ENCODE results near the gene RBFOX2.
A peak's percentile ranks its signal among the peaks of the same experiment; 100 is the strongest.

The RBFOX2 gene

DNA sequence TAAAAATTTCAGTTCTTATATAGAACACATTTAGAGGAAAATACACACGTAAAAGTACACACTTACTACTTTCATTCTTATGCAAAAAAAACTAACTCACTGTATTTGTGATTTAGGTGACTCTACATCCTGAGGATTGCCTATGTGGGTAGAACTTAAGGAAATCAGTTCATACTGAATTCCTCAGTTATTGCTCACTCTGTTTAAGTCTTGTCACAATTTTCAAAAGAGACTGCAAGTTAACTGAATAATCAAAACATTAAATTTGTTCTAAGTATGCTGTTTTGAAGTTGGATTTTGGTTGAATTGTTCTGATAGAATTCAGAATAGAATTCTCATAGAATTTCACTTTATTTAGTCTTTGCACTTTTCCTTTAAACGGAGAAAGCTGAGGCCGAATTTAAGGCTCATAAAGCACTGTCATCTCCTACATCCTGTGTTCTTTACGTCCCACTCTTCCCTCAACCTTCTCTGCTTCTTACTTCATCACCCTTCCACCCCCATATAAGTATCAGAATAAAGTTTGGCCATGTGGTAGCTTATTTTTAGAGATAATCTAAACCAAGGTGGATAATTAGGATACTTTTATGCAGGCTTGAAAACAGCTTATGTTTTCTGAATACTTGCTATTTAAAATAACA lies 251.2 kb downstream of the RBFOX2 start:
- Mint-ChIP-seq H3K27ac (no peak overlapping the region), H3K9me3 (no peaks in the 10 kb centered on the region), H3K4me3 (no peak overlapping the region), H3K4me1 (peaks cover 34% of the 10 kb centered on the region), H3K27me3 (ENCODE audit: low read depth, poor library complexity) (no peaks in the 10 kb centered on the region), H3K36me3 (ENCODE audit: low read depth) (peaks cover 29% of the 10 kb centered on the region)
- no peak for DNase-seq
- TF ChIP-seq, protein P1, sequence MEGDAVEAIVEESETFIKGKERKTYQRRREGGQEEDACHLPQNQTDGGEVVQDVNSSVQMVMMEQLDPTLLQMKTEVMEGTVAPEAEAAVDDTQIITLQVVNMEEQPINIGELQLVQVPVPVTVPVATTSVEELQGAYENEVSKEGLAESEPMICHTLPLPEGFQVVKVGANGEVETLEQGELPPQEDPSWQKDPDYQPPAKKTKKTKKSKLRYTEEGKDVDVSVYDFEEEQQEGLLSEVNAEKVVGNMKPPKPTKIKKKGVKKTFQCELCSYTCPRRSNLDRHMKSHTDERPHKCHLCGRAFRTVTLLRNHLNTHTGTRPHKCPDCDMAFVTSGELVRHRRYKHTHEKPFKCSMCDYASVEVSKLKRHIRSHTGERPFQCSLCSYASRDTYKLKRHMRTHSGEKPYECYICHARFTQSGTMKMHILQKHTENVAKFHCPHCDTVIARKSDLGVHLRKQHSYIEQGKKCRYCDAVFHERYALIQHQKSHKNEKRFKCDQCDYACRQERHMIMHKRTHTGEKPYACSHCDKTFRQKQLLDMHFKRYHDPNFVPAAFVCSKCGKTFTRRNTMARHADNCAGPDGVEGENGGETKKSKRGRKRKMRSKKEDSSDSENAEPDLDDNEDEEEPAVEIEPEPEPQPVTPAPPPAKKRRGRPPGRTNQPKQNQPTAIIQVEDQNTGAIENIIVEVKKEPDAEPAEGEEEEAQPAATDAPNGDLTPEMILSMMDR (IDR thresholded peaks at IDR 0.05): no peak

DNA sequence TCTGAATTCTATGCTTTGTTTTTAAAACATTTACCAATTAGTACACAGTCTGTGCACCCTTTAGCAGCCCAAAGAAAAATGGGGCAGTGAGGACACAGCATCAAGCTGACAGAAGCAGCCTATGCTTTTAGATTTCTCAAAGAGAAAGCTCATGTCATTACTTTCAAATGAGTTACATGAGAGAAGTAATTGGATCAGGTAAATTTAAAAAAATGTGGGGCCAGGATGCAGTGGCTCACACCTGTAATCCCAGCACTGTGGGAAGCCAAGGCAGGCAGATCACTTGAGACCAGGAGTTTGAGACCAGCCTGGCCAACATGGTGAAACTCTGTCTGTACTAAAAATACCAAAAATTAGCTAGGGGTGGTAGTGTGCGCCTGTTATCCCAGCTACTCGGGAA lies 253.3 kb downstream of the RBFOX2 start:
- Mint-ChIP-seq H3K27ac (peak overlapping the region; percentile 29), H3K4me1 (peaks cover 17% of the 10 kb centered on the region), H3K36me3 (ENCODE audit: low read depth) (peaks cover 17% of the 10 kb centered on the region), H3K27me3 (ENCODE audit: low read depth, poor library complexity) (peaks cover 2% of the 10 kb centered on the region), H3K9me3 (no peaks in the 10 kb centered on the region), H3K4me3 (no peak overlapping the region)
- DNase-seq: no peak
- TF ChIP-seq, protein P1 (IDR thresholded peaks at IDR 0.05): no peak

DNA sequence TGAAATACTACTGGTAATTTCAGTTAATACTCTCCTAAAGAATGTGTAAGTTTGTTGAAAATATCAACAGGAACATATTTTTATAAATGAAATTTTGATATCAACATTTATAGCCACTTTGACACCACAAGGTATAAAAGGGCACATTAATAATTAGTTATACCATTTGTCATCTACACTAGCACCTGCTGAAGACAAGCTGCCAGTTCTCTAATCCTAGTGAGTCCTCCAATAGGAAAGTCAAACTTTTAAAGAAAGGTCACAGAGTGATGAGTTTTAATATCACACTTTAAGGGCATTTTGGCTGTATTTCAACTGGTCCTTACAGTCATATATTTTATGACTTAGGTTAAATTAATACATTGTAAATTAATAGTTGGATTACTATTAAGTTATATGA lies 258.6 kb downstream of the RBFOX2 start:
- no peak for DNase-seq
- peaks cover 2% of the 10 kb centered on the region for H3K27me3 Mint-ChIP-seq (ENCODE audit: low read depth, poor library complexity)
- TF ChIP-seq, protein P1 (IDR thresholded peaks at IDR 0.05): no peak
- no peaks in the 10 kb centered on the region for H3K9me3 Mint-ChIP-seq
- no peak overlapping the region for H3K27ac Mint-ChIP-seq
- H3K4me1 Mint-ChIP-seq: peaks cover 25% of the 10 kb centered on the region
- H3K4me3 Mint-ChIP-seq: no peak overlapping the region
- peaks cover 4% of the 10 kb centered on the region for H3K36me3 Mint-ChIP-seq (ENCODE audit: low read depth)

DNA sequence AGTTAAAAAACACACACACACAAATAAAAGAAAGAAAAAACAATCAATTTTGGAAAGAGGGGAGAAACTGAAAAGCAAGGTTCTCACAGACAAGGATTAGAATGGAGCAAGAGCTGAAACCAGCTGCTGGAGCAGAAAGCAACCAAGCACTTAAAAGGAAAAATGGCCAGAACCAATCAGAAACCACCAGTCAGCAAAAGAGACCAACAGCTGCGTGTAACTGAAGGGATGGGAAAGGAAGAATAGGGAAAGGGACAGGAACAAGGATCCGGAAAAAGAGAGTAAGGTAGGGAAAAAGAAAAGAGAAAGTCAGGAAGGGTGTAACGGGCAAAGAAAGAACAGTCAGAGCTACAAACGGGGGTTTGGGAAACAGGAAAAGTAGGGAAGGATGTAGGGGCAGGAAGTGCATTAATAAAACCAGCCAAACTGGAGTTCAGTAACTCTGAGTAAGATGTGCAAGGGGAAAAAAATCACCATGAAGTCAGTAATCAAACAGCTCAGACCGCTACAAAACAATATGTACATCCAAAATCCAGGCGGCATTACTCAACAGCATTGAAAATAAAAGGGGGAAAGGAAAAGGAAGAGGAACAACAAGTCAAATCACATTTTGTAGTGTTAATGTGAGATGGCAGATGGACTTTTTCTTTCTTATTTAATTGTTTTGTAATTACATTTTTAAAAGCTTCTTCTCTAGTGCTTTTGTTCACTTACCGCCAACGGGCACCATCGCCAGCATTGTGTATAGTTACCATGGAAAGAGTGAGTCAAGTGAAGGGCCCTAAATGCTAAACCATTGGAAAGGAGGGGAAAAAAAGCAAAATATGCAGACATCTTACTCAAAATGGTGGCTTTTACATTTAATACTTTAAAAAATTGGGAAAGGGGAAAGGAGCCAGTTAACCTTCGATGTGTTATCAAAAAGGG lies 261.7 kb downstream of the RBFOX2 start:
- TF ChIP-seq, protein P1 (IDR thresholded peaks at IDR 0.05): no peak
- no peak for DNase-seq
- H3K36me3 Mint-ChIP-seq (ENCODE audit: low read depth): peaks cover 20% of the 10 kb centered on the region
- peaks cover 2% of the 10 kb centered on the region for H3K27me3 Mint-ChIP-seq (ENCODE audit: low read depth, poor library complexity)
- H3K4me1 Mint-ChIP-seq: peaks cover 25% of the 10 kb centered on the region
- no peaks in the 10 kb centered on the region for H3K9me3 Mint-ChIP-seq
- H3K4me3 Mint-ChIP-seq: peak overlapping the region; percentile 16
- peak overlapping the region; percentile 95 for H3K27ac Mint-ChIP-seq

DNA sequence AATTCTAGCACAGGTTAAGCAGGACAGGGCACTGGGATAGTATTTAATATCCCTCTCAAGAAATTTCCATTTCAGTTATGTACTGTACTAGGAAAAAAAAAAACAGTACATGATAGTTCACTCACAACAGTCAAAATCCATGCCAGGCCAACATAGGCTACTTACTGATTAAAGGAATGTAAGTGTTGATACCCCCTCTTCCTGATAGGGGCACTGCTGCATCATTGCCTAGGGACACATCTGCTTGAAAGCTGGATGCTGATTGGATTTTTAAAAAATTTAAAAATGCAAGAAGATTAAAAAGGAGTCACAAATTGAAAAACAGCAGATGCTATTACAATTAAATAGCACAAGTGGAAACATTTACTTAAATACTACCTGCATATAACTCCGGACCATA lies 267.6 kb downstream of the RBFOX2 start:
- H3K9me3 Mint-ChIP-seq: no peaks in the 10 kb centered on the region
- H3K36me3 Mint-ChIP-seq (ENCODE audit: low read depth): peaks cover 71% of the 10 kb centered on the region
- TF ChIP-seq, protein P1 (IDR thresholded peaks at IDR 0.05): no peak
- H3K4me1 Mint-ChIP-seq: peaks cover 5% of the 10 kb centered on the region
- no peak for DNase-seq
- H3K4me3 Mint-ChIP-seq: no peak overlapping the region
- H3K27me3 Mint-ChIP-seq (ENCODE audit: low read depth, poor library complexity): no peaks in the 10 kb centered on the region
- H3K27ac Mint-ChIP-seq: no peak overlapping the region

All from nephron progenitor cell (in vitro differentiated cells).